Pancreas (tissue), 8 donors: ENCODE measurements around the gene FAM78A. TPM values are rescaled to one million over a fixed set of nuclear protein-coding genes. Genes with fewer than 3 reads are reported as not detected.

ENCODE experiments used
- polyA plus RNA-seq, 2 donors: library from polyadenylated mRNA; stranded (reverse); fragments of 200-250 nt; gene quantifications; one replicate each; pipeline ENCODE4 v1.2.3, GENCODE V29; 2013
- total RNA-seq, 6 donors: library from RNA; stranded (reverse); fragmentation: NEBNext Ultra II Directional in 4 of 6; extraction: Animal tissue kit (Norgen Biotek cat#: 25700) in 4 of 6; gene quantifications; one replicate each; pipeline versions ENCODE4 v1.2.1 to v1.2.4, GENCODE V29; 2021 to 2023
- donor health status: healthy with polysubstance abuse.
- donor health status: DM: no; HTN: no; CAD: no; lungs with moderate emphysema.
- donor health status: DM: no; HTN: no; CAD: no.
- donor health status: Bipolar disorder and iron deficiency.
- donor health status: DM: yes; HTN: yes; CAD: no.
- donor health status: DM: no; HTN: no; CAD: no.
- donor health status: DM: no; HTN: no; CAD: no.
- donor health status: DM: yes; HTN: yes; CAD: no.

FAM78A gene
- total and polyA plus RNA-seq, 8 donors: 0.37 to 3.9 (median 0.78) TPM

Other genes starting within 250 kb of the FAM78A start
- gene AIF1L, start 180.0 kb downstream of the FAM78A start, total RNA-seq: 1 to 10 TPM; 2.4 to 5.0 (median 3.8) TPM
- gene AIF1L, start 180.0 kb downstream of the FAM78A start, polyA plus RNA-seq: 1 to 10 TPM; 4.0 to 4.6 TPM
- gene NUP214, start 150.9 kb downstream of the FAM78A start, total RNA-seq: 10 to 100 TPM; 24.3 to 38.3 (median 27.8) TPM
- 10 to 100 TPM; 24.9 to 35.3 TPM for gene NUP214, start 150.9 kb downstream of the FAM78A start, polyA plus RNA-seq
- 1 to 10 TPM in 4 of 6 donors, under 1 TPM in 2; 0.38 to 2.0 (median 1.3) TPM for gene PLPP7, start 13.2 kb upstream of the FAM78A start, total RNA-seq
- gene PLPP7, start 13.2 kb upstream of the FAM78A start, polyA plus RNA-seq: 1 to 10 TPM in 1 of 2 donors, under 1 TPM in 1; 0.94 to 2.5 TPM
- gene PRRC2B, start 117.6 kb upstream of the FAM78A start, total RNA-seq: 100 to 1,000 TPM in 2 of 6 donors, 10 to 100 TPM in 4; 67.4 to 132 (median 94.9) TPM
- gene PRRC2B, start 117.6 kb upstream of the FAM78A start, polyA plus RNA-seq: 10 to 100 TPM; 44.8 to 77.9 TPM
- 10 to 100 TPM; 11.3 to 19.7 (median 16.2) TPM for gene POMT1, start 226.4 kb upstream of the FAM78A start, total RNA-seq
- 10 to 100 TPM; 47.9 to 66.5 TPM for gene POMT1, start 226.4 kb upstream of the FAM78A start, polyA plus RNA-seq